GM12878 (cell line): Measurements from ENCODE around the gene RFXANK. TPM values are rescaled to one million over a fixed set of nuclear protein-coding genes. Genes with fewer than 3 reads are reported as not detected.

Source experiments
- ATAC-seq: fragments of 200-7000 bp; cut with Tn5 transposase; 3 replicates; pipeline ENCODE4 v1.9.1; 2020; ENCODE audit warnings: mild to moderate bottlenecking, moderate library complexity
- BruUV-seq: library from RNA; stranded (reverse); fragments of 400-500 nt; replicated peaks from 2 replicates; lab custom pipeline; 2021; lab: Mats Ljungman, UMichigan
- CTCF ChIA-PET: fragments of 300-600 bp; sonication (Branson Sonifier 250); formaldehyde crosslinking; extraction: SDS; loops from one replicate; lab custom pipeline; 2021; ENCODE audit warnings: inconsistent platforms; lab: Yijun Ruan, JAX
- POLR2A ChIA-PET: fragments of 350-600 bp; formaldehyde crosslinking; extraction: SDS; loops from one replicate; lab custom pipeline; 2021; ENCODE audit warnings: inconsistent platforms; lab: Charles Lee
- RAD21 ChIA-PET: fragments of 300-600 bp; sonication (Branson Sonifier 250); formaldehyde crosslinking; loops from one replicate; lab custom pipeline; 2023; ENCODE audit warnings: antibody characterized with exemption; ENCODE audit not compliant: unreplicated experiment; lab: Charles Lee
- SMC1A ChIA-PET: fragments of 300-600 bp; sonication (Branson Sonifier 250); formaldehyde crosslinking; loops from one replicate; lab custom pipeline; 2023; ENCODE audit not compliant: unreplicated experiment, uncharacterized antibody; lab: Charles Lee
- DNase-seq: peaks from one replicate; pipeline ENCODE4 v3.0.0-alpha.2; 2011; ENCODE audit warnings: low read depth, low spot score
- FAIRE-seq: peaks from 3 replicates; lab custom pipeline; 2011; peaks lifted over from hg19 to GRCh38; lab: Jason Lieb, UNC
- H2AFZ ChIP-seq: 2 replicates; pipeline ENCODE4 v1.6.0; 2011; ENCODE audit warnings: low read depth, low read length, control low read depth; ENCODE audit not compliant: control insufficient read depth
- H3K27ac ChIP-seq: 2 replicates; pipeline ENCODE4 v1.5.1; 2011; ENCODE audit warnings: control low read depth; ENCODE audit not compliant: control insufficient read depth, insufficient read depth
- H3K27me3 ChIP-seq, 2 experiments: replicated peaks in 1 of 2; 2 replicates each; pipeline versions ENCODE4 v1.6.0 to v1.6.1; 2011; ENCODE audit warnings: low read length in 1 of 2; ENCODE audit not compliant: control insufficient read depth in 2 of 2, insufficient read depth in 2 of 2
- H3K36me3 ChIP-seq, 2 experiments: 2 replicates each; pipeline ENCODE4 v1.5.1; 2011; ENCODE audit warnings: low read length in 1 of 2; ENCODE audit not compliant: control insufficient read depth in 2 of 2, insufficient read depth in 2 of 2
- H3K4me1 ChIP-seq: 2 replicates; pipeline ENCODE4 v1.6.1; 2011; ENCODE audit warnings: mild to moderate bottlenecking, low read length, moderate library complexity, mixed read lengths; ENCODE audit not compliant: control insufficient read depth, insufficient read depth
- H3K4me2 ChIP-seq: 2 replicates; pipeline ENCODE4 v1.6.0; 2011; ENCODE audit warnings: control low read depth; ENCODE audit not compliant: control insufficient read depth, insufficient read depth
- H3K4me3 ChIP-seq: fragments of 200-600 bp; sonication (generic); 2 replicates; pipeline ENCODE4 v1.5.1; 2016
- H3K79me2 ChIP-seq: 2 replicates; pipeline ENCODE4 v1.6.0; 2011; ENCODE audit warnings: low read length; ENCODE audit not compliant: control insufficient read depth, insufficient read depth
- H3K9ac ChIP-seq: 2 replicates; pipeline ENCODE4 v1.8.0; 2011; ENCODE audit warnings: low read length, control low read depth, mixed read lengths; ENCODE audit not compliant: control insufficient read depth, insufficient read depth
- H3K9me3 ChIP-seq: replicated peaks from 3 replicates; pipeline ENCODE4 v1.5.1; 2011; ENCODE audit warnings: mild to moderate bottlenecking, low read length; ENCODE audit not compliant: control insufficient read depth, insufficient read depth
- H4K20me1 ChIP-seq: 2 replicates; pipeline ENCODE4 v1.6.0; 2011; ENCODE audit not compliant: control insufficient read depth, insufficient read depth
- CHD2 ChIP-seq: IDR thresholded peaks from 2 replicates; pipeline ENCODE4 v1.6.1; 2011; ENCODE audit warnings: low read depth, low read length, improper control_type of control experiment, borderline replicate concordance
- DPF2 ChIP-seq: fragments of 450-650 bp; IDR thresholded peaks from 2 replicates; pipeline ENCODE4 v1.6.1; 2017; ENCODE audit warnings: mild to moderate bottlenecking
- HDAC2 ChIP-seq: fragments of 200-600 bp; sonication (generic); IDR thresholded peaks from 2 replicates; pipeline ENCODE4 v1.6.1; 2017
- JUNB ChIP-seq: IDR thresholded peaks from 2 replicates; pipeline ENCODE4 v1.6.1; 2016; ENCODE audit warnings: antibody characterized with exemption, mild to moderate bottlenecking
- LARP7 ChIP-seq: fragments of 450-650 bp; IDR thresholded peaks from 2 replicates; pipeline ENCODE4 v1.6.1; 2017; ENCODE audit warnings: mild to moderate bottlenecking
- MEF2B ChIP-seq: fragments of 450-650 bp; IDR thresholded peaks from 2 replicates; pipeline ENCODE4 v1.6.1; 2018; ENCODE audit warnings: mild to moderate bottlenecking, moderate library complexity; ENCODE audit not compliant: partially characterized antibody, poor library complexity, severe bottlenecking
- MTA2 ChIP-seq: fragments of 450-650 bp; IDR thresholded peaks from 2 replicates; pipeline ENCODE4 v1.6.1; 2016; ENCODE audit warnings: low read depth, mild to moderate bottlenecking, moderate library complexity
- MXI1 ChIP-seq: fragments of 150-350 bp; IDR thresholded peaks from 2 replicates; pipeline ENCODE4 v1.6.1; 2011; ENCODE audit warnings: low read depth, mild to moderate bottlenecking, inconsistent platforms, low read length, improper control_type of control experiment
- NFIC ChIP-seq: IDR thresholded peaks from 2 replicates; pipeline ENCODE4 v1.6.1; 2012; ENCODE audit warnings: low read depth, mild to moderate bottlenecking, inconsistent platforms, low read length, moderate library complexity
- POU2F2 ChIP-seq: IDR thresholded peaks from 3 replicates; pipeline ENCODE4 v1.6.1; 2011; ENCODE audit warnings: low read depth, mild to moderate bottlenecking, low read length, borderline replicate concordance
- RUNX3 ChIP-seq: IDR thresholded peaks from 2 replicates; pipeline ENCODE4 v1.6.1; 2012; ENCODE audit warnings: low read length, inconsistent platforms
- STAT1 ChIP-seq: fragments of 450-650 bp; conservative IDR thresholded peaks from 2 replicates; pipeline ENCODE4 v1.6.1; 2014; ENCODE audit warnings: antibody characterized with exemption, mild to moderate bottlenecking
- TCF12 ChIP-seq: IDR thresholded peaks from 2 replicates; pipeline ENCODE4 v1.6.1; 2011; ENCODE audit warnings: low read depth, mild to moderate bottlenecking, low read length
- TCF3 ChIP-seq: IDR thresholded peaks from 2 replicates; pipeline ENCODE4 v1.6.1; 2012; ENCODE audit warnings: low read depth, mild to moderate bottlenecking, low read length, borderline replicate concordance; ENCODE audit not compliant: insufficient read depth
- WGBS: methylation state at CpG from one replicate; pipeline ENCODE4 v1.1.6; 2016; ENCODE audit warnings: low lambda C conversion rate; ENCODE audit not compliant: insufficient replicate concordance, insufficient coverage; ENCODE audit errors: missing lambda C conversion rate; 5-methylcytosine and 5-hydroxymethylcytosine counted together
- in situ Hi-C: fragments of 300-500 bp; cut with MboI; formaldehyde crosslinking; loops from 9 replicates; pipeline ENCODE4 v1.14.3; 2018; ENCODE audit warnings: mixed read lengths
- intact Hi-C: fragments of 100-400 bp; cut with micrococcal nuclease; formaldehyde crosslinking; loops from one replicate; pipeline ENCODE4 v1.14.2; 2022; ENCODE audit not compliant: unreplicated experiment
- polyA plus RNA-seq, 11 experiments: library from polyadenylated mRNA; depleted of rRNA in 4 of 11; unstranded in 6 of 11; stranded (reverse) in 5 of 11; fragments of >200 nt; fragmentation: Nextera tagmentation in 4 of 11; fragmentation: Illumina TruSeq in 1 of 11; extraction: Ambion mirVana in 4 of 11; extraction: Trizol in 1 of 11; gene quantifications; 1 replicate in 1 of 11; 2 replicates in 10 of 11; pipeline versions ENCODE4 v1.2.1 to v1.2.3, GENCODE V29; 2011 to 2016; ENCODE audit warnings: inconsistent platforms in 2 of 11, missing spikeins in 2 of 11, low read depth in 1 of 11
- total RNA-seq, 4 experiments: library from RNA; depleted of rRNA in 3 of 4; stranded (reverse); fragments of >200 nt in 3 of 4; fragmentation: Illumina TruSeq in 1 of 4; extraction: Trizol in 1 of 4; gene quantifications; 2 replicates each; pipeline versions ENCODE4 v1.2.1 to v1.2.3, GENCODE V29; 2013 to 2021
- TF ChIP-seq, protein P1 (sequence below): fragments of 450-650 bp; IDR thresholded peaks from 2 replicates; pipeline ENCODE4 v1.6.1; 2017; ENCODE audit warnings: mild to moderate bottlenecking, moderate library complexity
- TF ChIP-seq, protein P2 (sequence below): IDR thresholded peaks from 2 replicates; pipeline ENCODE4 v1.6.1; 2011; ENCODE audit warnings: mild to moderate bottlenecking, low read depth, low read length, moderate library complexity; ENCODE audit not compliant: insufficient replicate concordance

RFXANK gene
- total and polyA plus RNA-seq, 10 of the 15 experiments (the other 5 are each of a cell fraction or from before 2014, with no cell fraction given) = 70.8 to 125 (median 95.7) TPM

DNA sequence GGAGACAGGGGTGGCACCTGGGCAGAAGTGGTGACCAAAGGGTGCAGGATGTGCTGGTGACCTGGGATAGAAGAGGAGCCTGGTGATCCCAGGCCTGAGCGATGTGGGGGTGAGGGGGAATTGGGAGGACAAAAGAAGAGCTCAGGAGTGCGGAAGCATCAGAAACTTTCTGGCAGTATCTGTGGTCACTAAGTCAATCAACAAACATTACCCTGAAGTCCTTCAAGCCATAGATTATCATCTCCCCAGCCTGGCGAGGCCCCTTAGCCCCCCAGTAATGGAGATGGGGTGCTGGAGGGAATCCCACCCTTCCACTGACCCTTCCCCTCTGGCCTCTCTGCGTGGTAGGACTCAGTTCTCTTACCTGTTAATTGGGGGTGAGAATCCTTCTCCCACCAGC, 32.5 kb upstream of the RFXANK start (continued):
- TF ChIP-seq, protein P1, sequence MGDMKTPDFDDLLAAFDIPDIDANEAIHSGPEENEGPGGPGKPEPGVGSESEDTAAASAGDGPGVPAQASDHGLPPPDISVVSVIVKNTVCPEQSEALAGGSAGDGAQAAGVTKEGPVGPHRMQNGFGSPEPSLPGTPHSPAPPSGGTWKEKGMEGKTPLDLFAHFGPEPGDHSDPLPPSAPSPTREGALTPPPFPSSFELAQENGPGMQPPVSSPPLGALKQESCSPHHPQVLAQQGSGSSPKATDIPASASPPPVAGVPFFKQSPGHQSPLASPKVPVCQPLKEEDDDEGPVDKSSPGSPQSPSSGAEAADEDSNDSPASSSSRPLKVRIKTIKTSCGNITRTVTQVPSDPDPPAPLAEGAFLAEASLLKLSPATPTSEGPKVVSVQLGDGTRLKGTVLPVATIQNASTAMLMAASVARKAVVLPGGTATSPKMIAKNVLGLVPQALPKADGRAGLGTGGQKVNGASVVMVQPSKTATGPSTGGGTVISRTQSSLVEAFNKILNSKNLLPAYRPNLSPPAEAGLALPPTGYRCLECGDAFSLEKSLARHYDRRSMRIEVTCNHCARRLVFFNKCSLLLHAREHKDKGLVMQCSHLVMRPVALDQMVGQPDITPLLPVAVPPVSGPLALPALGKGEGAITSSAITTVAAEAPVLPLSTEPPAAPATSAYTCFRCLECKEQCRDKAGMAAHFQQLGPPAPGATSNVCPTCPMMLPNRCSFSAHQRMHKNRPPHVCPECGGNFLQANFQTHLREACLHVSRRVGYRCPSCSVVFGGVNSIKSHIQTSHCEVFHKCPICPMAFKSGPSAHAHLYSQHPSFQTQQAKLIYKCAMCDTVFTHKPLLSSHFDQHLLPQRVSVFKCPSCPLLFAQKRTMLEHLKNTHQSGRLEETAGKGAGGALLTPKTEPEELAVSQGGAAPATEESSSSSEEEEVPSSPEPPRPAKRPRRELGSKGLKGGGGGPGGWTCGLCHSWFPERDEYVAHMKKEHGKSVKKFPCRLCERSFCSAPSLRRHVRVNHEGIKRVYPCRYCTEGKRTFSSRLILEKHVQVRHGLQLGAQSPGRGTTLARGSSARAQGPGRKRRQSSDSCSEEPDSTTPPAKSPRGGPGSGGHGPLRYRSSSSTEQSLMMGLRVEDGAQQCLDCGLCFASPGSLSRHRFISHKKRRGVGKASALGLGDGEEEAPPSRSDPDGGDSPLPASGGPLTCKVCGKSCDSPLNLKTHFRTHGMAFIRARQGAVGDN = no peak
- TF ChIP-seq, protein P2, sequence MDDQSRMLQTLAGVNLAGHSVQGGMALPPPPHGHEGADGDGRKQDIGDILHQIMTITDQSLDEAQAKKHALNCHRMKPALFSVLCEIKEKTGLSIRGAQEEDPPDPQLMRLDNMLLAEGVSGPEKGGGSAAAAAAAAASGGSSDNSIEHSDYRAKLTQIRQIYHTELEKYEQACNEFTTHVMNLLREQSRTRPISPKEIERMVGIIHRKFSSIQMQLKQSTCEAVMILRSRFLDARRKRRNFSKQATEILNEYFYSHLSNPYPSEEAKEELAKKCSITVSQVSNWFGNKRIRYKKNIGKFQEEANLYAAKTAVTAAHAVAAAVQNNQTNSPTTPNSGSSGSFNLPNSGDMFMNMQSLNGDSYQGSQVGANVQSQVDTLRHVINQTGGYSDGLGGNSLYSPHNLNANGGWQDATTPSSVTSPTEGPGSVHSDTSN = no peak
- TF ChIP-seq TCF12 (no peak), HDAC2 (no peak)

DNA sequence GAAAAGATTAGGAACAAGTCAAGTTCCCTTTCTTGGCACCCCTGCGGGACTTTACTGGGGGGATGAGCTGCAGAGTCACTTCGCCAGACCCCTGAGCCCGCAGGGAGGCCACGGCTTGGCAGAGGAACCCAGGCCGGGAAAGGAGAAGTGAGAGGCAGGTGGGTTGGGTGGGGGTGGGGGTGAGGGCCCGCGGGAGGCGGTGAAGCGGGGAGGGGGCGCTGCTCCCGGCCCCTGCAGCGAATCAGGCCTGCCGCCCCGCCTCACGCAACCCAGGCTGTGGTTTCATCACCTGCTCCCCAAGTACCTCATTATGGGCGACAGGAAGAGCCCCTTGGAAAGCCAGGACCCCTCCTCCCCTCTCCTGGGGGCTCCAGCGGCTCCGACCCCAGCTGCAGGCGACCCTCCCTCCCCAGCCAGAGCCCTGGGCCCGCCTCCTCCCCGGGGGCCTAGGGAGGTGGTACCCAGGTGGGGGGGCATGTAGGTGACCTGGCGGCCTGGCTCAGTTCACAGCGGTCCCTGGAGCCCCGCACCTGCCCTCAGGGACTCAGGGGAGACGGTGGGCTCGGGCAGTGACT, 31.5 kb upstream of the RFXANK start:
- ATAC-seq (peak; percentile 66), FAIRE-seq (no peak), DNase-seq (no peak)
- Histone ChIP-seq H3K9ac (peak overlapping the region; percentile 52), H3K4me1 (peaks cover 50% of the 10 kb centered on the region), H3K4me3 (peak overlapping the region; percentile 41; the same call in 1 of the 2 replicates), H2AFZ (peak overlapping the region; percentile 38), H3K4me2 (peak overlapping the region; percentile 93), H3K27me3 (no peaks in the 10 kb centered on the region), H3K36me3 (no peaks in the 10 kb centered on the region; a peak in 1 of 4 replicates), H3K79me2 (peaks cover 2% of the 10 kb centered on the region), H4K20me1 (no peaks in the 10 kb centered on the region), H3K9me3 (no peaks in the 10 kb centered on the region), H3K27ac (peak overlapping the region; percentile 82)
- intact Hi-C loops = no loop called here
- ChIA-PET POLR2A (interaction anchor here (1.1 to 7.7 kb wide), 3 partner anchors 8 to 13 kb away, joined by 5 to 74 read pairs (median 8); partner anchors contain the start of gene MEF2B), SMC1A (interaction anchor here (0.9 to 3.1 kb wide), 8 partner anchors 8 to 19 kb away, joined by 3 to 18 read pairs (median 6); partner anchors contain the start of gene MEF2B), RAD21 (interaction anchor here (0.7 to 17.5 kb wide), 2 partner anchors 9 to 12 kb away, joined by 3 to 394 read pairs; partner anchors contain the start of gene MEF2B), CTCF (interaction anchor here (7.3 to 11.3 kb wide), 3 partner anchors 9 to 14 kb away, joined by 57 to 135 read pairs (median 86); partner anchors contain the start of gene MEF2B)
- in situ Hi-C loops = no loop called here
- 6% methylated on average over 15 of the region's 26 CpGs for WGBS
- no TSS peak for BruUV-seq
- TF ChIP-seq RUNX3 = peak; percentile 81
- TF ChIP-seq MTA2 = peak; percentile 82
- TF ChIP-seq, protein P2 = no peak
- TF ChIP-seq CHD2 = peak; percentile 71; the same call in 1 of the 2 replicates
- 0 out of 2 replicates have a peak, but pooled peaks have one; percentile 28 for TF ChIP-seq LARP7
- TF ChIP-seq STAT1 = no peak
- TF ChIP-seq NFIC = peak; percentile 58; the same call in 1 of the 2 replicates
- peak; percentile 71 for TF ChIP-seq MEF2B
- no peak for TF ChIP-seq POU2F2
- TF ChIP-seq JUNB = no peak
- no peak for TF ChIP-seq MXI1
- peak; percentile 90 for TF ChIP-seq DPF2
- TF ChIP-seq TCF3 = peak; percentile 78; the same call in 1 of the 2 replicates
